HepG2 (cell line): Measurements from ENCODE around the gene CAMK2G. TPM values are rescaled to one million over a fixed set of nuclear protein-coding genes. Genes with fewer than 3 reads are reported as not detected.

Experiments used
- AGO2 ChIP-seq: fragments of 200-400 bp; formaldehyde crosslinking; optimal IDR thresholded peaks from 2 replicates; pipeline ENCODE3; 2017; ENCODE audit warnings: mild to moderate bottlenecking, low read depth, low read length, moderate library complexity
- ASH2L ChIP-seq: fragments of 300-600, 200-600 bp; sonication (generic); IDR thresholded peaks from 2 replicates; pipeline ENCODE4 v1.7.0; 2017; ENCODE audit warnings: low read depth, mild to moderate bottlenecking, moderate library complexity, mixed read lengths, low read length; ENCODE audit not compliant: insufficient read length
- ATF7-NPFF ChIP-seq: sonication (generic); formaldehyde crosslinking; IDR thresholded peaks from 2 replicates; pipeline ENCODE4 v1.8.1; 2023; ENCODE audit warnings: mild to moderate bottlenecking, low read depth, missing genetic modification reagents, moderate library complexity
- GMEB1 ChIP-seq: sonication (generic); formaldehyde crosslinking; IDR thresholded peaks from 2 replicates; pipeline ENCODE4 v1.5.1; 2020; ENCODE audit warnings: missing genetic modification reagents, mild to moderate bottlenecking, borderline replicate concordance
- GZF1 ChIP-seq: sonication (generic); formaldehyde crosslinking; IDR thresholded peaks from 2 replicates; pipeline ENCODE4 v1.5.1; 2020; ENCODE audit warnings: mild to moderate bottlenecking, missing genetic modification reagents
- MLLT10 ChIP-seq: sonication (generic); formaldehyde crosslinking; IDR thresholded peaks from 2 replicates; pipeline ENCODE4 v1.4.0; 2020; ENCODE audit warnings: missing genetic modification reagents
- NCOA1 ChIP-seq: sonication (generic); formaldehyde crosslinking; IDR thresholded peaks from 2 replicates; pipeline ENCODE4 v1.9.0; 2021; ENCODE audit warnings: missing genetic modification reagents
- NFATC3 ChIP-seq: sonication (generic); formaldehyde crosslinking; IDR thresholded peaks from 2 replicates; pipeline ENCODE4 v1.5.1; 2020; ENCODE audit warnings: mild to moderate bottlenecking, missing genetic modification reagents
- POGZ ChIP-seq: sonication (generic); formaldehyde crosslinking; IDR thresholded peaks from 2 replicates; pipeline ENCODE4 v1.4.0; 2020; ENCODE audit warnings: mild to moderate bottlenecking, missing genetic modification reagents
- PPARG ChIP-seq: conservative IDR thresholded peaks from 2 replicates; pipeline ENCODE4 v1.6.1; 2016; ENCODE audit warnings: missing biosample characterization, missing genetic modification reagents
- SRSF4 ChIP-seq: fragments of 200-400 bp; formaldehyde crosslinking; IDR thresholded peaks from one replicate; pipeline ENCODE4 v1.6.1; 2018; ENCODE audit warnings: mild to moderate bottlenecking, low read depth, low read length, moderate library complexity; ENCODE audit not compliant: poor library complexity, severe bottlenecking
- STAT6 ChIP-seq: sonication (generic); formaldehyde crosslinking; IDR thresholded peaks from 2 replicates; pipeline ENCODE4 v1.4.0; 2020; ENCODE audit warnings: missing genetic modification reagents, mild to moderate bottlenecking, borderline replicate concordance
- ZNF577 ChIP-seq: sonication (generic); formaldehyde crosslinking; IDR thresholded peaks from 2 replicates; pipeline ENCODE4 v1.4.0; 2020; ENCODE audit warnings: mild to moderate bottlenecking, low read depth, missing genetic modification reagents, borderline replicate concordance
- ZNF816 ChIP-seq: sonication (generic); formaldehyde crosslinking; IDR thresholded peaks from 2 replicates; pipeline ENCODE4 v1.8.0; 2022; ENCODE audit warnings: missing genetic modification reagents, mild to moderate bottlenecking, borderline replicate concordance
- polyA plus RNA-seq, 8 experiments: library from polyadenylated mRNA; depleted of rRNA in 3 of 8; stranded (reverse) in 7 of 8; unstranded in 1 of 8; fragments of >200 nt; fragmentation: Illumina TruSeq in 4 of 8; extraction: Trizol in 4 of 8; gene quantifications; 2 replicates each; pipeline versions ENCODE4 v1.2.1 to v1.2.3, GENCODE V29; 2011 to 2016; ENCODE audit warnings: low read depth in 4 of 8, missing spikeins in 1 of 8, mixed read lengths in 1 of 8; ENCODE audit not compliant: insufficient read depth in 1 of 8
- total RNA-seq, 5 experiments: library from RNA; depleted of rRNA; stranded (reverse); fragments of >200 nt; fragmentation: Illumina TruSeq; extraction: Trizol; gene quantifications; 2 replicates each; pipeline ENCODE4 v1.2.3, GENCODE V29; 2016; ENCODE audit warnings: low read depth in 1 of 5
- TF ChIP-seq, protein P1 (sequence below): sonication (generic); formaldehyde crosslinking; IDR thresholded peaks from 2 replicates; pipeline ENCODE4 v1.4.0; 2020; ENCODE audit warnings: missing genetic modification reagents, borderline replicate concordance

Gene CAMK2G
- total and polyA plus RNA-seq, 2 of the 13 experiments (the other 11 are each of a cell fraction or from before 2014, with no cell fraction given), result 15.9 to 18.8 TPM

DNA sequence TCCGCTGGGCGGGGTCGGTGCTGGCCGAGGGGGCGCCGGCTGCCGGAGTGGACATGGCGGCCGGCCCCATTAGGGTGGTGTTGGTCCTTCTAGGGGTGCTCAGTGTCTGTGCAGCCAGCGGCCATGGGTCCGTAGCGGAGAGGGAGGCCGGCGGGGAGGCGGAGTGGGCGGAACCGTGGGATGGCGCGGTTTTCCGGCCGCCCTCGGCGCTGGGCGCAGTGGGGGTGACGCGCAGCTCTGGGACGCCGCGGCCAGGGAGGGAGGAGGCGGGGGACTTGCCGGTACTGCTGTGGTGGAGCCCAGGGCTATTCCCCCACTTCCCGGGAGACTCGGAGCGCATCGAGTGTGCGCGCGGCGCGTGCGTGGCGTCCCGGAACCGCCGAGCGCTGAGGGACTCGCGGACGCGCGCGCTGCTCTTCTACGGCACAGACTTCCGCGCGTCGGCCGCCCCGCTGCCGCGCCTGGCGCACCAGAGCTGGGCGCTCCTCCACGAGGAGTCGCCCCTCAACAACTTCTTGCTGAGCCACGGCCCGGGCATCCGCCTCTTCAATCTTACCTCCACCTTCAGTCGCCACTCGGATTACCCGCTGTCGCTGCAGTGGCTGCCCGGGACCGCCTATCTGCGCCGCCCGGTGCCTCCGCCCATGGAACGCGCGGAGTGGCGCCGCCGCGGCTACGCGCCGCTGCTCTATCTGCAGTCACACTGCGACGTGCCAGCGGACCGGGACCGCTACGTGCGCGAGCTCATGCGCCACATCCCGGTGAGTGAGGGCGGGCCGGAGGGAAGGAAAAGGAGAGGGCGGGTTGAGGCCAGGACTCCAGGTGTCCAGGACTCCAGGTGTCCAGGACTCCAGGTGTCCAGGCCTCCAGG lies 101.8 kb downstream of the CAMK2G start (continued):
- TF ChIP-seq ZNF577 (CRISPR knock-in tag) (no peak), AGO2 (peak; percentile 98), GMEB1 (CRISPR knock-in tag) (peak; percentile 71), STAT6 (CRISPR knock-in tag) (no peak), ZNF816 (no peak), MLLT10 (CRISPR knock-in tag) (no peak), NCOA1 (CRISPR knock-in tag) (0 out of 2 replicates have a peak, but pooled peaks have one; percentile 63), PPARG (CRISPR knock-in tag) (0 out of 2 replicates have a peak, but pooled peaks have one; percentile 45), ASH2L (peak; percentile 61), GZF1 (no peak), SRSF4 (no peak), POGZ (CRISPR knock-in tag) (peak; percentile 22; the same call in 1 of the 2 replicates), NFATC3 (CRISPR knock-in tag) (0 out of 2 replicates have a peak, but pooled peaks have one; percentile 42), ATF7-NPFF (CRISPR knock-in tag) (no peak)
- TF ChIP-seq, protein P1, sequence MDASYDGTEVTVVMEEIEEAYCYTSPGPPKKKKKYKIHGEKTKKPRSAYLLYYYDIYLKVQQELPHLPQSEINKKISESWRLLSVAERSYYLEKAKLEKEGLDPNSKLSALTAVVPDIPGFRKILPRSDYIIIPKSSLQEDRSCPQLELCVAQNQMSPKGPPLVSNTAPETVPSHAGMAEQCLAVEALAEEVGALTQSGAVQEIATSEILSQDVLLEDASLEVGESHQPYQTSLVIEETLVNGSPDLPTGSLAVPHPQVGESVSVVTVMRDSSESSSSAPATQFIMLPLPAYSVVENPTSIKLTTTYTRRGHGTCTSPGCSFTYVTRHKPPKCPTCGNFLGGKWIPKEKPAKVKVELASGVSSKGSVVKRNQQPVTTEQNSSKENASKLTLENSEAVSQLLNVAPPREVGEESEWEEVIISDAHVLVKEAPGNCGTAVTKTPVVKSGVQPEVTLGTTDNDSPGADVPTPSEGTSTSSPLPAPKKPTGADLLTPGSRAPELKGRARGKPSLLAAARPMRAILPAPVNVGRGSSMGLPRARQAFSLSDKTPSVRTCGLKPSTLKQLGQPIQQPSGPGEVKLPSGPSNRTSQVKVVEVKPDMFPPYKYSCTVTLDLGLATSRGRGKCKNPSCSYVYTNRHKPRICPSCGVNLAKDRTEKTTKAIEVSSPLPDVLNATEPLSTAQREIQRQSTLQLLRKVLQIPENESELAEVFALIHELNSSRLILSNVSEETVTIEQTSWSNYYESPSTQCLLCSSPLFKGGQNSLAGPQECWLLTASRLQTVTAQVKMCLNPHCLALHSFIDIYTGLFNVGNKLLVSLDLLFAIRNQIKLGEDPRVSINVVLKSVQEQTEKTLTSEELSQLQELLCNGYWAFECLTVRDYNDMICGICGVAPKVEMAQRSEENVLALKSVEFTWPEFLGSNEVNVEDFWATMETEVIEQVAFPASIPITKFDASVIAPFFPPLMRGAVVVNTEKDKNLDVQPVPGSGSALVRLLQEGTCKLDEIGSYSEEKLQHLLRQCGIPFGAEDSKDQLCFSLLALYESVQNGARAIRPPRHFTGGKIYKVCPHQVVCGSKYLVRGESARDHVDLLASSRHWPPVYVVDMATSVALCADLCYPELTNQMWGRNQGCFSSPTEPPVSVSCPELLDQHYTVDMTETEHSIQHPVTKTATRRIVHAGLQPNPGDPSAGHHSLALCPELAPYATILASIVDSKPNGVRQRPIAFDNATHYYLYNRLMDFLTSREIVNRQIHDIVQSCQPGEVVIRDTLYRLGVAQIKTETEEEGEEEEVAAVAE (CRISPR knock-in tag), result no peak
